Activated CD8-positive, alpha-beta memory T cell treated with anti-CD3 and anti-CD28 coated beads, Interleukin-2, amount 50 U/mL, for 24 hours (primary cell): Measurements from ENCODE around the gene PALLD.

Experiments
- DNase-seq: peaks from one replicate; pipeline ENCODE4 v3.0.0-alpha.2; 2020; ENCODE audit errors: extremely low read depth

PALLD gene

GRCh38 chr4:168593399-168593798 is 96.5 kb downstream of the PALLD start:
- DNase-seq: no peak

GRCh38 chr4:168594121-168594520 is 97.3 kb downstream of the PALLD start:
- DNase-seq: no peak

DNA sequence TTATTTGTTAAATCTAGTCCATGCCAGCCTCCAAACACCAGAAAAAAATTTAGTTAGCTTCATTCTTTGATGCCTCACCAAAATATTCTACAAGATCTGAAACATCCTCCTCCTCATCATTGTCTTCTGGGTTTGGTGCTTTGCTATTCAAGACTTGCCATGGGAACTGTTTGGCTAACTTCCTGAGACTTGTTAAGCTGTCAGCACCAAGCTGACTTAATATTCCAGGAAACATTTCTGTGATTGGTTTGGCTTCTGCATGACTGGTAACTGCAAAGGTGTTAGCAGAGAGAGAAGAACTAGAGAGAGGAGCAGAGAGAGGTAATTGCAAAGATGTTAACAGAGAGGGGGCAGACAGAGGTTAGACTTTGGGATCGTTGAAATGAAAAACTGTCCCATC is 101.3 kb downstream of the PALLD start:
- DNase-seq: no peak

- DNase-seq: no peak
Observed at GRCh38 chr4:168600796-168601583, 104.1 kb downstream of the PALLD start.

DNA sequence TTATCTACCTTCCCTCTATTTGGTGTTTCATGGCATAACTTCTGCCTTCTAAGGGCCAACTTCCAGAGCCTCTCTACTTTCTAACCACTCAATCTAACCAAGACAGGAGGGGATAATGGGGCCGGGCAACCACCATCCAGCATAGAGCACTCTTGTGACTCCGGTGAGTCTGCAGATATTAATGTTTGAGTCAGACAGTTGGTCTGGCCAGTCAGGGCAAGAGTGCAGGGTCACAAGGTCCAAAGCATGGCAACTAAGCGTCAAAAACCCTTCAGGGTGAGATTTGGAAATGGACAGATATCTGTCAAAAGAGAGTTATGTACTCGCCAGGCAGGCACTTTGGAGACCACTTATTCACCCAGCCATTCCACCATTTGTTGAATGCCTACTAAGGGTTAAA is 105.0 kb downstream of the PALLD start:
- DNase-seq: no peak

GRCh38 chr4:168604496-168605373 is 107.9 kb downstream of the PALLD start:
- no peak for DNase-seq

DNA sequence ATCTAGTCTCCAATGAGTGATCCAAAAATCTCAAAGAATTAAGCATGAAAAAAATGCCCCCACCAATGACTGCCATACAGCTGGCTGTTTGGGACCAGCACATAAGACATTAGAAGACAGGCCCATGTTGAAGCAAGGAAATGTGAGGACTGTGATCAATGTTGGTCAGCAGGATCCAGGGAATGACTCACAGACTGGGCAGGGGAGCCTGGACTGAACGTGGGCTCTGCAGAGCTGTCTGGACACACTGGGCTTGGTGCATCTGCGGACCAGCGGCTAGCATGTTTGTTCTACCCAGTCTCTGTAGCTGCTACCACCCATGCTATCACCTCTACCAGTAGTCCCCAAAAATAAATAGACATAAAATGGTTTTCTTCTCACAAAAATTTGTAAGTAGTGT is 108.6 kb downstream of the PALLD start:
- no peak for DNase-seq

DNA sequence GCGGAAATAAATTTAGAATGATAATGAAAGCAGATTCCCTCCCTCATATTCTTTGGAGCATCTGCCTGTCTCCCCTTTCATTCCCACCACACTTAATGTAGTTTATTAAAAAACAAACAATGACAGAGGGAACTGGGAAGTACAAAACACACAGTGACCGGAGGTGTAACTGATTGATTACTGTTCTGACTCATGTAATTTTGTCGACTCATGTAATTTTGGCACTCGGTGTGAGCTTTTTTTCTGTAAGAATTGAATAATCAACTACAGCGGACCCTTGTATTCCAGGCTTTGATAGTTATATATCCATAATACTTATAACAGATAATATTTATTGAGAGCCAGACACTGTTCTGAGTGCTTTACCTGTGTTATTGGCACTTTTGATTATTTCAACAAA is 110.4 kb downstream of the PALLD start:
- no peak for DNase-seq

- no peak for DNase-seq
Observed at GRCh38 chr4:168608771-168609170, 111.9 kb downstream of the PALLD start.

DNA sequence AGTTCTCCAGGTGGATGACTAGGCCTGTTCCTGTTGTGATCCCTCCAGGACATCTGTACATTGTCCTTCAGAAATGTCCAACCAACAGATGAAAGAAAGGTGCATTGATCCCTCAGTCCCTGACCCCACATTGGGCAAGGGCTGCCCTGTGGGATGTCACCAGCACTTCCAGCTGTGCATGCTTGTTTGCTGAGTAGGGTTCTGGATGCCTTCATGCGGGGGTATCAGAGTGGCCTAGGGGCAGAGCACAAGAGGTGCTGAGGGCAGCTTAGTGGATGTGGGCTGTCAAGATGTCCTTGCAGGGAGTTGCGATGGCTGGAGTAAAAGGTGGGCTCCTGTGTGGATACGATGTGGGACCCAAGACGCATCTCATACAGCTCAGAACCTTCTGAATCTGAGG is 112.5 kb downstream of the PALLD start:
- DNase-seq: no peak

- no peak for DNase-seq
Observed at GRCh38 chr4:168610911-168611530, 114.2 kb downstream of the PALLD start.

- no peak for DNase-seq
Observed at GRCh38 chr4:168612450-168613135, 115.7 kb downstream of the PALLD start.

- DNase-seq: no peak
Observed at GRCh38 chr4:168613869-168614268, 117.0 kb downstream of the PALLD start.

DNA sequence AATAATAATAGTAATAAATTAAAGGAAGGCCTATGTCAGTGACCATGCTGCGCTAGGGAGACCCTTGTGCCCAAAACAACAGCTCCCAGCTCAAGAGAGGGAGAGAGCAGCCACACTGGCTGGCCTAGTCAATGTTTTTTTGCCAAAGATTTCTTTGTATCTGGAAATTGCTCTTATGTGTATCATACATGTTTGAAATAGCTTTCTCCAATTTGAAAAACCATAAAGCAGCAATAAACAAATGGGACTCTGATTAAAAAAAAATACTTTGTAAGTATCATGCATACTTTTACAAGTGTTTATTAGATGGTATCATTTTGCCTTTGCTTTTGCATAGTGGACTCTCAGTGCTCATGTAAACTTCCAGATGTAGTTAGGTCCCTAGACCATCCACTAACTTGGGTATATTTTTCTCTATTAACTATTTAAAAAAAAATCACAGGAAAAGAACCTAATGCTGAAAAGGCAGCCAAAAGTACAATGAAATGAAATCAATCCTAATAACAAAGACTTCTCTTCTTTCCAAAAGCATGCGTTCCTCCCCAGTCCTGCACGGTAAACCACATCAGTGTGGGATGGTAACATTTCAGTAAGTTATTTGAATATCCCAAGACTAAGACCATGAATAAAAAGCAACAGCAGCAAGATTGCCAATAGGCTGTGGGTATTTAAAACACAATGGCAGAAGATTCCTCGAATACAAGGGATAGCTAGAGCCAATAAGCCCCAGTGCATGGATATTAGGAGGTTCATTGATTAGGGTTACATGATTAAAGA is 117.6 kb downstream of the PALLD start:
- DNase-seq: no peak

GRCh38 chr4:168615294-168616065 is 118.6 kb downstream of the PALLD start:
- DNase-seq: no peak

- no peak for DNase-seq
Observed at GRCh38 chr4:168618577-168619265, 121.9 kb downstream of the PALLD start.

DNA sequence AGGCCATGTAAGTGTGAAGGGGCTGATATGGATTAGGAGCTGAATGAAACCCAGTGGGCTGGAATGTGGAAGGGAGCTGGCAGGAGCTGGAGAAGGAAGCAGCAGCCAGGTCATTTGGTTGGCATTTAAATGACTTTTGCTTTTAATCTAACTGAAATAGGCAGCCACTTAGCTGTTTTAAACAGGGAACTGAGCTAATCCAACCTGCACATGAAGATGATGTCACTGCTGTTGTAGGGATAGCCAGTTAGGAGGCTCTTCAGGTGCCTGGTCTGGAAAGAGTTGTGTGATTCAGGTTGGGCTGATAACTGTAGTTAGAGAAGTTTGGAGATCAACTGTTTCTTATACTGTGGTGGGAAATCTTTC is 122.4 kb downstream of the PALLD start:
- no peak for DNase-seq

DNA sequence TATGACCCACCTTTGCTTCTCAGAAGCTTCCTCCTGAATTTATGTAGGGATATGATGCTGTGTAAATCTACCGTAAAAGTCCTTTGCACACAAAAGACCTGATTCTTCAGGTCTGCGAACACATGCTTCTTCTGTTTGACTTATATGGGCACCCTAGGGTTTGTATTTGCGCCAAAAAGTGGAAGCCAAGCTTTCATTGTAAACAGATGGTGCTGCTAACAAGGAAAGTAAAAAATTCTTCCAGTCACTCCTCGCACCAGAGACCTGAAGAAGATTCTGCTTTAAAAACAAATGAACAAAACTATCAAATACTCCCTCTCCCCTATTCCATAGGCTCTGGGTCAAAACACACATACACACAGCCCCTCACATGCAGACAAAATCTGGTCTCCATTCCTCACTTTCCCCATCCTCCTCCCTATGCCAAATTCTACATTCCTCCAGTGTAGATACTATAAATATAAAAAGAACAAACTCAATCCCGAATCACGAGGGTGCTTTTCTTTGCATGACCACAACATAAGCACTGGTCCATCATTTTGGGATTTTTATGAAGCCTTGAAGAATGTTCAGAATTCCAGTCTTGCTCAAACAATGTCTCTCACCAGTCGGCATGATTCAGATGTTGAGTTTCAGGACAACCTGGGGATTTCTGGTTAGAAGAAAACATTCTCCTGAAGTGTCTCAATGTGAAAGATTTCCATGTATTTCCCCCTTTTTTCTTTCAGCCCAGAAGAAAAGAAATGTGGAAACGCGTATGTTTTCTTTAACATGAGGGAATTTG is 125.1 kb downstream of the PALLD start:
- DNase-seq: no peak

- DNase-seq: no peak
Observed at GRCh38 chr4:168622600-168622999, 125.7 kb downstream of the PALLD start.
